HepG2 (cell line): ENCODE results near the gene VDAC2. TPM values are rescaled to one million over a fixed set of nuclear protein-coding genes. Genes with fewer than 3 reads are reported as not detected.
A peak's percentile ranks its signal among the peaks of the same experiment; 100 is the strongest.

Source experiments
- ADNP ChIP-seq: sonication (generic); formaldehyde crosslinking; IDR thresholded peaks from 2 replicates; pipeline ENCODE4 v1.4.0; 2020; ENCODE audit warnings: missing genetic modification reagents
- AHR ChIP-seq: IDR thresholded peaks from 2 replicates; pipeline ENCODE4 v1.6.1; 2018; ENCODE audit warnings: missing genetic modification reagents, missing compliant biosample characterization
- AKAP8 ChIP-seq: sonication (generic); formaldehyde crosslinking; IDR thresholded peaks from 2 replicates; pipeline ENCODE4 v1.5.1; 2020; ENCODE audit warnings: mild to moderate bottlenecking, missing genetic modification reagents
- CBX2 ChIP-seq, 2 experiments: fragments of 200-600 bp in 1 of 2; sonication (generic); formaldehyde crosslinking in 1 of 2; IDR thresholded peaks; 2 replicates each; pipeline versions ENCODE4 v1.7.0 to v1.8.1; 2018 to 2022; ENCODE audit warnings: low read depth in 2 of 2, low read length in 1 of 2, mild to moderate bottlenecking in 1 of 2, missing genetic modification reagents in 1 of 2
- CBX5 ChIP-seq: sonication (generic); formaldehyde crosslinking; IDR thresholded peaks from 2 replicates; pipeline ENCODE4 v1.4.0; 2020; ENCODE audit warnings: missing genetic modification reagents, borderline replicate concordance
- ETV6 ChIP-seq: sonication (generic); formaldehyde crosslinking; conservative IDR thresholded peaks from 2 replicates; pipeline ENCODE4 v1.4.0; 2020; ENCODE audit warnings: missing genetic modification reagents
- FOSL2 ChIP-seq: sonication (generic); formaldehyde crosslinking; IDR thresholded peaks from 2 replicates; pipeline ENCODE4 v1.4.0; 2020; ENCODE audit warnings: missing genetic modification reagents
- GATAD2A ChIP-seq: IDR thresholded peaks from 2 replicates; pipeline ENCODE4 v1.6.1; 2016
- NFRKB ChIP-seq: fragments of 450-650 bp; IDR thresholded peaks from 2 replicates; pipeline ENCODE4 v1.6.1; 2017
- NR3C1 ChIP-seq: sonication (generic); formaldehyde crosslinking; IDR thresholded peaks from 2 replicates; pipeline ENCODE4 v1.4.0; 2020; ENCODE audit warnings: missing genetic modification reagents
- RXRA ChIP-seq: sonication (generic); formaldehyde crosslinking; IDR thresholded peaks from 2 replicates; pipeline ENCODE4 v1.5.1; 2020; ENCODE audit warnings: missing genetic modification reagents
- SRSF1 ChIP-seq: fragments of 200-400 bp; formaldehyde crosslinking; optimal IDR thresholded peaks from 2 replicates; pipeline ENCODE3; 2017; ENCODE audit warnings: mild to moderate bottlenecking, low read depth, low read length, moderate library complexity
- TBX2 ChIP-seq: sonication (generic); formaldehyde crosslinking; IDR thresholded peaks from 2 replicates; pipeline ENCODE4 v1.5.0; 2020; ENCODE audit warnings: missing genetic modification reagents, mild to moderate bottlenecking, borderline replicate concordance
- ZMAT3 ChIP-seq: sonication (generic); formaldehyde crosslinking; conservative IDR thresholded peaks from 2 replicates; pipeline ENCODE4 v1.7.0; 2021; ENCODE audit warnings: missing genetic modification reagents
- ZNF180 ChIP-seq: sonication (generic); formaldehyde crosslinking; IDR thresholded peaks from 2 replicates; pipeline ENCODE4 v1.4.0; 2020; ENCODE audit warnings: low read depth, missing genetic modification reagents, borderline replicate concordance
- ZNF501 ChIP-seq: sonication (generic); formaldehyde crosslinking; IDR thresholded peaks from 2 replicates; pipeline ENCODE4 v1.5.1; 2020; ENCODE audit warnings: mild to moderate bottlenecking, moderate library complexity, missing genetic modification reagents
- ZNF616 ChIP-seq: sonication (generic); formaldehyde crosslinking; IDR thresholded peaks from 2 replicates; pipeline ENCODE4 v1.5.0; 2020; ENCODE audit warnings: low read depth, mild to moderate bottlenecking, missing genetic modification reagents
- ZNF782 ChIP-seq: sonication (generic); formaldehyde crosslinking; IDR thresholded peaks from 2 replicates; pipeline ENCODE4 v1.4.0; 2020; ENCODE audit warnings: missing genetic modification reagents, mild to moderate bottlenecking, borderline replicate concordance
- ZNF878 ChIP-seq: sonication (generic); formaldehyde crosslinking; IDR thresholded peaks from 2 replicates; pipeline ENCODE4 v1.8.1; 2023; ENCODE audit warnings: mild to moderate bottlenecking, missing genetic modification reagents, moderate library complexity
- ZNF879 ChIP-seq: sonication (generic); formaldehyde crosslinking; IDR thresholded peaks from 2 replicates; pipeline ENCODE4 v1.8.1; 2023; ENCODE audit warnings: missing genetic modification reagents
- ZSCAN5A ChIP-seq: sonication (generic); formaldehyde crosslinking; IDR thresholded peaks from 2 replicates; pipeline ENCODE4 v1.8.0; 2022; ENCODE audit warnings: mild to moderate bottlenecking, missing genetic modification reagents, borderline replicate concordance
- ZUFSP ChIP-seq: sonication (generic); formaldehyde crosslinking; IDR thresholded peaks from 2 replicates; pipeline ENCODE4 v1.9.0; 2021; ENCODE audit warnings: missing genetic modification reagents, mild to moderate bottlenecking, borderline replicate concordance
- polyA plus RNA-seq, 8 experiments: library from polyadenylated mRNA; depleted of rRNA in 3 of 8; stranded (reverse) in 7 of 8; unstranded in 1 of 8; fragments of >200 nt; fragmentation: Illumina TruSeq in 4 of 8; extraction: Trizol in 4 of 8; gene quantifications; 2 replicates each; pipeline versions ENCODE4 v1.2.1 to v1.2.3, GENCODE V29; 2011 to 2016; ENCODE audit warnings: low read depth in 4 of 8, missing spikeins in 1 of 8, mixed read lengths in 1 of 8; ENCODE audit not compliant: insufficient read depth in 1 of 8
- total RNA-seq, 5 experiments: library from RNA; depleted of rRNA; stranded (reverse); fragments of >200 nt; fragmentation: Illumina TruSeq; extraction: Trizol; gene quantifications; 2 replicates each; pipeline ENCODE4 v1.2.3, GENCODE V29; 2016; ENCODE audit warnings: low read depth in 1 of 5
- TF ChIP-seq, protein P1 (sequence below): sonication (generic); formaldehyde crosslinking; IDR thresholded peaks from 2 replicates; pipeline ENCODE4 v1.4.0; 2020; ENCODE audit warnings: missing genetic modification reagents, borderline replicate concordance
- TF ChIP-seq, protein P2 (sequence below): sonication (generic); formaldehyde crosslinking; IDR thresholded peaks from 2 replicates; pipeline ENCODE4 v1.4.0; 2020; ENCODE audit warnings: mild to moderate bottlenecking, low read depth, missing genetic modification reagents

VDAC2 gene
- total and polyA plus RNA-seq, 2 of the 13 experiments (the other 11 are each of a cell fraction or from before 2014, with no cell fraction given) = 67.9 to 222 TPM

GRCh38 chr10:75235375-75236177 is 25.0 kb downstream of the VDAC2 start, which contains the start of gene COMTD1 (continued):
- TF ChIP-seq GATAD2A (CRISPR knock-in tag) (peak; percentile 24; the same call in 1 of the 2 replicates), CBX5 (CRISPR knock-in tag) (peak; percentile 56; the same call in 1 of the 2 replicates), ZNF782 (CRISPR knock-in tag) (peak; percentile 71; the same call in 1 of the 2 replicates), AKAP8 (CRISPR knock-in tag) (no peak), ZNF180 (CRISPR knock-in tag) (no peak), AHR (CRISPR knock-in tag) (no peak; the same call in 1 of the 2 replicates), ADNP (no peak), TBX2 (CRISPR knock-in tag) (peak; percentile 55; the same call in 1 of the 2 replicates), NR3C1 (no peak), ZNF879 (CRISPR knock-in tag) (no peak), CBX2 (IDR thresholded peaks at IDR 0.05; ENCODE audit: low read depth, low read length) (no peak), CBX2 (CRISPR knock-in tag; IDR thresholded peaks at IDR 0.05; ENCODE audit: low read depth) (no peak), ZSCAN5A (CRISPR knock-in tag) (no peak), RXRA (CRISPR knock-in tag) (peak; percentile 24; the same call in 1 of the 2 replicates), ZNF501 (CRISPR knock-in tag) (peak; percentile 66), ZNF616 (no peak), NFRKB (no peak), ETV6 (CRISPR knock-in tag) (no peak), FOSL2 (CRISPR knock-in tag) (peak; percentile 30; the same call in 1 of the 2 replicates), ZUFSP (CRISPR knock-in tag) (no peak), ZMAT3 (CRISPR knock-in tag) (peak; percentile 64; the same call in 1 of the 2 replicates), ZNF878 (CRISPR knock-in tag) (no peak), SRSF1 (no peak)
- TF ChIP-seq, protein P1, sequence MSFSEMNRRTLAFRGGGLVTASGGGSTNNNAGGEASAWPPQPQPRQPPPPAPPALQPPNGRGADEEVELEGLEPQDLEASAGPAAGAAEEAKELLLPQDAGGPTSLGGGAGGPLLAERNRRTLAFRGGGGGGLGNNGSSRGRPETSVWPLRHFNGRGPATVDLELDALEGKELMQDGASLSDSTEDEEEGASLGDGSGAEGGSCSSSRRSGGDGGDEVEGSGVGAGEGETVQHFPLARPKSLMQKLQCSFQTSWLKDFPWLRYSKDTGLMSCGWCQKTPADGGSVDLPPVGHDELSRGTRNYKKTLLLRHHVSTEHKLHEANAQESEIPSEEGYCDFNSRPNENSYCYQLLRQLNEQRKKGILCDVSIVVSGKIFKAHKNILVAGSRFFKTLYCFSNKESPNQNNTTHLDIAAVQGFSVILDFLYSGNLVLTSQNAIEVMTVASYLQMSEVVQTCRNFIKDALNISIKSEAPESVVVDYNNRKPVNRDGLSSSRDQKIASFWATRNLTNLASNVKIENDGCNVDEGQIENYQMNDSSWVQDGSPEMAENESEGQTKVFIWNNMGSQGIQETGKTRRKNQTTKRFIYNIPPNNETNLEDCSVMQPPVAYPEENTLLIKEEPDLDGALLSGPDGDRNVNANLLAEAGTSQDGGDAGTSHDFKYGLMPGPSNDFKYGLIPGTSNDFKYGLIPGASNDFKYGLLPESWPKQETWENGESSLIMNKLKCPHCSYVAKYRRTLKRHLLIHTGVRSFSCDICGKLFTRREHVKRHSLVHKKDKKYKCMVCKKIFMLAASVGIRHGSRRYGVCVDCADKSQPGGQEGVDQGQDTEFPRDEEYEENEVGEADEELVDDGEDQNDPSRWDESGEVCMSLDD (CRISPR knock-in tag) = 0 out of 2 replicates have a peak, but pooled peaks have one; percentile 24
- TF ChIP-seq, protein P2, sequence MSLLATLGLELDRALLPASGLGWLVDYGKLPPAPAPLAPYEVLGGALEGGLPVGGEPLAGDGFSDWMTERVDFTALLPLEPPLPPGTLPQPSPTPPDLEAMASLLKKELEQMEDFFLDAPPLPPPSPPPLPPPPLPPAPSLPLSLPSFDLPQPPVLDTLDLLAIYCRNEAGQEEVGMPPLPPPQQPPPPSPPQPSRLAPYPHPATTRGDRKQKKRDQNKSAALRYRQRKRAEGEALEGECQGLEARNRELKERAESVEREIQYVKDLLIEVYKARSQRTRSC (CRISPR knock-in tag) = 0 out of 2 replicates have a peak, but pooled peaks have one; percentile 29
